HepG2 (cell line): ENCODE measurements around the gene SH3GL1. TPM values are rescaled to one million over a fixed set of nuclear protein-coding genes. Genes with fewer than 3 reads are reported as not detected.

Experiments
- ATAC-seq: fragments of 200-7000 bp; cut with Tn5 transposase; 3 replicates; pipeline ENCODE4 v1.9.1; 2020; ENCODE audit warnings: mild to moderate bottlenecking, moderate library complexity
- BruUV-seq: library from RNA; stranded (reverse); fragments of 400-500 nt; replicated peaks from 2 replicates; lab custom pipeline; 2021; lab: Mats Ljungman, UMichigan
- CTCF ChIA-PET: fragments of 300-600 bp; formaldehyde crosslinking; extraction: SDS; loops from one replicate; lab custom pipeline; 2021; ENCODE audit warnings: low total read pairs, inconsistent platforms, low intra/inter-chr PET ratio; lab: Yijun Ruan, JAX
- POLR2A ChIA-PET: fragments of 350-600 bp; sonication (Branson Sonifier 250); formaldehyde crosslinking; loops from one replicate; lab custom pipeline; 2020; ENCODE audit warnings: antibody characterized with exemption, inconsistent platforms; lab: Yijun Ruan, JAX
- DNase-seq: peaks from one replicate; pipeline ENCODE4 v3.0.0-alpha.2; 2015; ENCODE audit warnings: low spot score
- FAIRE-seq: peaks from 3 replicates; lab custom pipeline; 2011; peaks lifted over from hg19 to GRCh38; lab: Jason Lieb, UNC
- H2AFZ ChIP-seq: one replicate; pipeline ENCODE4 v1.6.1; 2011; ENCODE audit warnings: low read length, inconsistent platforms
- H3K27ac ChIP-seq: fragments of 300-600 bp; 3 replicates; pipeline ENCODE4 v1.8.0; 2011; ENCODE audit warnings: mixed run types, mild to moderate bottlenecking, mixed read lengths, low read length, inconsistent platforms; ENCODE audit not compliant: insufficient read depth; ENCODE audit errors: extremely low read length
- H3K27me3 ChIP-seq, 2 experiments: fragments of 200-600 bp in 1 of 2; 2 replicates in 1 of 2; 3 replicates in 1 of 2; pipeline versions ENCODE4 v1.6.0 to v1.8.0; 2011; ENCODE audit warnings: low read length in 2 of 2, mild to moderate bottlenecking in 2 of 2, moderate library complexity in 2 of 2, inconsistent platforms in 1 of 2; ENCODE audit not compliant: insufficient read depth in 2 of 2, control insufficient read depth in 1 of 2
- H3K36me3 ChIP-seq, 2 experiments: fragments of 200-600 bp in 1 of 2; replicated peaks in 1 of 2; 2 replicates in 1 of 2; 3 replicates in 1 of 2; pipeline versions ENCODE4 v1.5.1 to v1.8.0; 2011; ENCODE audit warnings: low read length in 2 of 2, inconsistent platforms in 1 of 2; ENCODE audit not compliant: insufficient read depth in 2 of 2, control insufficient read depth in 1 of 2
- H3K4me1 ChIP-seq: 2 replicates; pipeline ENCODE4 v1.5.1; 2012; ENCODE audit warnings: low read length, inconsistent platforms; ENCODE audit not compliant: insufficient read depth
- H3K4me2 ChIP-seq: 2 replicates; pipeline ENCODE4 v1.6.0; 2011; ENCODE audit warnings: low read depth, low read length, inconsistent platforms
- H3K4me3 ChIP-seq, 3 experiments: fragments of 200-600 bp in 1 of 3; sonication (generic), shearing (Covaris generic) in 1 of 3; replicated peaks in 1 of 3; 2 replicates each; pipeline ENCODE4 v1.5.1; 2011 to 2016; ENCODE audit warnings: low read length in 3 of 3, inconsistent platforms in 2 of 3, low read depth in 2 of 3, mild to moderate bottlenecking in 2 of 3, control low read depth in 1 of 3, mixed read lengths in 1 of 3; ENCODE audit not compliant: insufficient read depth in 1 of 3
- H3K79me2 ChIP-seq: one replicate; pipeline ENCODE4 v1.6.1; 2011; ENCODE audit warnings: low read length, inconsistent platforms; ENCODE audit not compliant: insufficient read depth
- H3K9ac ChIP-seq: 2 replicates; pipeline ENCODE4 v1.6.0; 2011; ENCODE audit warnings: mild to moderate bottlenecking, low read depth, low read length, inconsistent platforms; ENCODE audit not compliant: insufficient read depth
- H3K9me3 ChIP-seq: 2 replicates; pipeline ENCODE4 v1.5.1; 2012; ENCODE audit warnings: mild to moderate bottlenecking, low read length
- H4K20me1 ChIP-seq: 2 replicates; pipeline ENCODE4 v1.6.0; 2011; ENCODE audit warnings: inconsistent platforms, mild to moderate bottlenecking, low read length, moderate library complexity; ENCODE audit not compliant: insufficient read depth
- ARHGAP35 ChIP-seq: sonication (generic); formaldehyde crosslinking; IDR thresholded peaks from 2 replicates; pipeline ENCODE4 v1.9.0; 2022; ENCODE audit warnings: mild to moderate bottlenecking, inconsistent platforms, moderate library complexity, missing genetic modification reagents, borderline replicate concordance
- GLMP ChIP-seq: sonication (generic); formaldehyde crosslinking; IDR thresholded peaks from 2 replicates; pipeline ENCODE4 v1.9.0; 2021; ENCODE audit warnings: missing genetic modification reagents, mild to moderate bottlenecking, borderline replicate concordance
- JUN ChIP-seq: sonication (generic); formaldehyde crosslinking; IDR thresholded peaks from 2 replicates; pipeline ENCODE4 v1.4.0; 2020; ENCODE audit warnings: mild to moderate bottlenecking, missing genetic modification reagents
- XBP1 ChIP-seq: sonication (generic); formaldehyde crosslinking; IDR thresholded peaks from 2 replicates; pipeline ENCODE4 v1.5.0; 2020; ENCODE audit warnings: missing genetic modification reagents
- ZNF841 ChIP-seq: sonication (generic); formaldehyde crosslinking; IDR thresholded peaks from 2 replicates; pipeline ENCODE4 v1.8.1; 2023; ENCODE audit warnings: missing genetic modification reagents, borderline replicate concordance
- WGBS: methylation state at CpG from one replicate; pipeline ENCODE4 v1.1.6; 2017; ENCODE audit warnings: low lambda C conversion rate; 5-methylcytosine and 5-hydroxymethylcytosine counted together
- in situ Hi-C: cut with HindIII; loops from 2 replicates; pipeline ENCODE4 v1.10.0; 2017; ENCODE audit warnings: low pct_unique_long_range_greater_than_20kb; ENCODE audit not compliant: extremely low pct_ligation_motif_present
- intact Hi-C: fragments of 100-400 bp; cut with micrococcal nuclease; formaldehyde crosslinking; loops from one replicate; pipeline ENCODE4 v1.10.0; 2022; ENCODE audit not compliant: unreplicated experiment
- polyA plus RNA-seq, 8 experiments: library from polyadenylated mRNA; depleted of rRNA in 3 of 8; stranded (reverse) in 7 of 8; unstranded in 1 of 8; fragments of >200 nt; fragmentation: Illumina TruSeq in 4 of 8; extraction: Trizol in 4 of 8; gene quantifications; 2 replicates each; pipeline versions ENCODE4 v1.2.1 to v1.2.3, GENCODE V29; 2011 to 2016; ENCODE audit warnings: low read depth in 4 of 8, missing spikeins in 1 of 8, mixed read lengths in 1 of 8; ENCODE audit not compliant: insufficient read depth in 1 of 8
- total RNA-seq, 5 experiments: library from RNA; depleted of rRNA; stranded (reverse); fragments of >200 nt; fragmentation: Illumina TruSeq; extraction: Trizol; gene quantifications; 2 replicates each; pipeline ENCODE4 v1.2.3, GENCODE V29; 2016; ENCODE audit warnings: low read depth in 1 of 5
- TF ChIP-seq, protein P1 (sequence below): sonication (generic); formaldehyde crosslinking; IDR thresholded peaks from 2 replicates; pipeline ENCODE4 v1.4.0; 2020; ENCODE audit warnings: missing genetic modification reagents
- TF ChIP-seq, protein P2 (sequence below): sonication (generic); formaldehyde crosslinking; IDR thresholded peaks from 2 replicates; pipeline ENCODE4 v1.8.0; 2022; ENCODE audit warnings: low read depth, missing genetic modification reagents

The SH3GL1 gene
- total and polyA plus RNA-seq, 2 of the 13 experiments (the other 11 are each of a cell fraction or from before 2014, with no cell fraction given), result 33.0 to 45.1 TPM

GRCh38 chr19:4432918-4433506, 32.7 kb upstream of the SH3GL1 start:
- 85% methylated on average over 8 of the region's 28 CpGs for WGBS
- intact Hi-C loops (no loop called here), in situ Hi-C loops (no loop called here)
- Histone ChIP-seq H3K27me3 (no peaks in the 10 kb centered on the region), H3K36me3 (peaks cover 25 to 78% of the 10 kb centered on the region in 2 experiments), H3K27ac (no peak overlapping the region), H3K4me3 (no peak overlapping the region)
- POLR2A ChIA-PET, result no interaction called here
- TF ChIP-seq JUN, result no peak
- TF ChIP-seq, all 625 proteins: peak for 0
- ATAC-seq, result no peak
- no peak overlapping the region for H3K9ac ChIP-seq
- H3K9me3 ChIP-seq, result no peaks in the 10 kb centered on the region
- no peak overlapping the region for H2AFZ ChIP-seq
- H3K79me2 ChIP-seq, result no peaks in the 10 kb centered on the region
- no peak for DNase-seq
- no peak overlapping the region for H3K4me2 ChIP-seq
- BruUV-seq, result no TSS peak
- CTCF ChIA-PET, result no interaction called here
- H4K20me1 ChIP-seq, result no peaks in the 10 kb centered on the region
- FAIRE-seq, result no peak
- H3K4me1 ChIP-seq, result no peaks in the 10 kb centered on the region

DNA sequence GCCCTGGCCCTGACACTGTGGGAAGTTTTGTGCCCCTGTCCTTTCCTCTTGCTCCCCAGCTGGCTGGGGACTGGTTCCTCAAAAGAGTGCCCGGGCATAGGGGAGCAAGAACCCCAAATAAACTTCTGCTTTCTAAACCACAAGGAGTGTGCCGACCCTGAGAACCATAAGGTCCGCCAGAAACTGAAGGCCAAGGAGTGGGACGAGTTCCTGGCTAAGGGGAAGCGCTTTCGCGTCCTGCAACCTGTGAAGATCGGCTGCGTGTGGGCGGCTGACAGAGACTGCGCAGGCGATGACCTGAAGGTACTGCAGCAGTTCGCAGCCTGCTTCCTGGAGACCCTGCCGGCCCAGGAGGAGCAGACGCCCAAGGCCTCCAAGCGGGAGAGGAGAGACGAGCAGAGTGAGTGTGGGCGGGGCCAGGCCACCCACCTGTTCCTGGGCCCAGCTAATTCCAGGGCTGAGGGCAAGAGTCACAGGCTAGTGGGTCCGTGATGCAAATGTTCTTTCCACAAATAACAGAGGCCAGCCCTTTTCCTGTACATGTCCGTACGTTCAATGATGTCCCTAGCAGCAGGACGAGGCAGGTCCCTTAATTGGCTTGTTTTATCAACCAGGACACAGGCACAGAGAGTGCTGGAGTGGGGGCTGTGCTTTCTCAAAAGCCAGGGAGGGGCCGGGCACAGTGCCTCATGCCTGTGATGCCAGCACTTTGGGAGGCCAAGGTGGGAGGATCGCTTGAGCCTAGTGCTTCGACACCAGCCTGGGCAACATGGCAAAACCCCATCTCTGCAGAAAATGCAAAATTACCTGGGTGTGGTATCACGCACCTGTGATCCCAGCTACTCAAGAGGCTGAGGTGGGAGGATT, 31.7 kb upstream of the SH3GL1 start:
- intact Hi-C loops, result no loop called here
- Histone ChIP-seq H2AFZ (no peak overlapping the region), H3K27me3 (no peaks in the 10 kb centered on the region), H3K9ac (no peak overlapping the region), H3K4me2 (no peak overlapping the region), H4K20me1 (no peaks in the 10 kb centered on the region), H3K27ac (no peak overlapping the region), H3K4me1 (no peaks in the 10 kb centered on the region), H3K79me2 (no peaks in the 10 kb centered on the region), H3K36me3 (peaks cover 25 to 75% of the 10 kb centered on the region in 2 experiments), H3K4me3 (no peak overlapping the region), H3K9me3 (no peaks in the 10 kb centered on the region)
- ATAC-seq (no peak), DNase-seq (no peak), FAIRE-seq (no peak)
- TF ChIP-seq ZNF841 (no peak), GLMP (CRISPR knock-in tag) (no peak), ARHGAP35 (CRISPR knock-in tag) (no peak), XBP1 (CRISPR knock-in tag) (no peak)
- TF ChIP-seq, protein P1, sequence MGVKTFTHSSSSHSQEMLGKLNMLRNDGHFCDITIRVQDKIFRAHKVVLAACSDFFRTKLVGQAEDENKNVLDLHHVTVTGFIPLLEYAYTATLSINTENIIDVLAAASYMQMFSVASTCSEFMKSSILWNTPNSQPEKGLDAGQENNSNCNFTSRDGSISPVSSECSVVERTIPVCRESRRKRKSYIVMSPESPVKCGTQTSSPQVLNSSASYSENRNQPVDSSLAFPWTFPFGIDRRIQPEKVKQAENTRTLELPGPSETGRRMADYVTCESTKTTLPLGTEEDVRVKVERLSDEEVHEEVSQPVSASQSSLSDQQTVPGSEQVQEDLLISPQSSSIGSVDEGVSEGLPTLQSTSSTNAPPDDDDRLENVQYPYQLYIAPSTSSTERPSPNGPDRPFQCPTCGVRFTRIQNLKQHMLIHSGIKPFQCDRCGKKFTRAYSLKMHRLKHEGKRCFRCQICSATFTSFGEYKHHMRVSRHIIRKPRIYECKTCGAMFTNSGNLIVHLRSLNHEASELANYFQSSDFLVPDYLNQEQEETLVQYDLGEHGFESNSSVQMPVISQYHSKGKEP, result no peak
- TF ChIP-seq, protein P2, sequence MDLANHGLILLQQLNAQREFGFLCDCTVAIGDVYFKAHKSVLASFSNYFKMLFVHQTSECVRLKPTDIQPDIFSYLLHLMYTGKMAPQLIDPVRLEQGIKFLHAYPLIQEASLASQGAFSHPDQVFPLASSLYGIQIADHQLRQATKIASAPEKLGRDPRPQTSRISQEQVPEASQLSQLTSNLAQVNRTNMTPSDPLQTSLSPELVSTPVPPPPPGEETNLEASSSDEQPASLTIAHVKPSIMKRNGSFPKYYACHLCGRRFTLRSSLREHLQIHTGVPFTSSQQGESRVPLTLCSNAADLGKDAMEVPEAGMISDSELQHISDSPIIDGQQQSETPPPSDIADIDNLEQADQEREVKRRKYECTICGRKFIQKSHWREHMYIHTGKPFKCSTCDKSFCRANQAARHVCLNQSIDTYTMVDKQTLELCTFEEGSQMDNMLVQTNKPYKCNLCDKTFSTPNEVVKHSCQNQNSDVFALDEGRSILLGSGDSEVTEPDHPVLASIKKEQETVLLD, result no peak
- CTCF ChIA-PET, result no interaction called here
- POLR2A ChIA-PET, result no interaction called here
- BruUV-seq, result no TSS peak
- in situ Hi-C loops, result no loop called here
- 91% methylated on average over 20 of the region's 26 CpGs for WGBS
